Body of pancreas (tissue), 4 donors: Measurements from ENCODE around the gene ACTN1.

Experiments used
- POLR2A ChIP-seq, 3 donors: fragments of 450-650 bp; IDR thresholded peaks; one replicate each; pipeline ENCODE4 v1.6.1; 2016; ENCODE audit warnings: antibody characterized with exemption in 3 of 3, mild to moderate bottlenecking in 2 of 3
- TF ChIP-seq, protein P1 (sequence below), 7 experiments: fragments of 450-650 bp in 4 of 7; fragments of 200-600 bp in 3 of 7; sonication (generic) in 3 of 7; IDR thresholded peaks; one replicate each; pipeline ENCODE4 v1.5.1; 2016 to 2019; ENCODE audit warnings: antibody characterized with exemption in 7 of 7

DNA sequence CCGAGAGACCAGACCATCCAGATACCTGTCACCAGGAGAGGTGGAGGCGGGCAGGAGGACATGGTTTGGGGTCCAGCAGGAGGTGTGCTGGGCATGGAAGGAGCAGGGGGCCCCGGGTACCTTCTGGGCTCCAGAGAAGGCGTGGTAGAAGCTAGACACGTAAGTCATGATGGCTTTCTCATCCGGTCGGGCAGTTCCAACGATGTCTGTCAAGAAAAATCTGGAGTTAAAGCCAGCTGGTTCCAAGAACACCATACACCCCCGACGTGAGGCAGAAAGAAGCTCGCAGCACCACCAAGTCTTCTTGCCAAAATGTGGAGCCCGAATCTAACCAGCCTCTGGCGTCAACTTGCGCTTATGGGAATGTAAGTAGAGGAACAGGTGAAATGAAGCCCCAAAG lies 76.7 kb downstream of the ACTN1 start:
- TF ChIP-seq, protein P1, sequence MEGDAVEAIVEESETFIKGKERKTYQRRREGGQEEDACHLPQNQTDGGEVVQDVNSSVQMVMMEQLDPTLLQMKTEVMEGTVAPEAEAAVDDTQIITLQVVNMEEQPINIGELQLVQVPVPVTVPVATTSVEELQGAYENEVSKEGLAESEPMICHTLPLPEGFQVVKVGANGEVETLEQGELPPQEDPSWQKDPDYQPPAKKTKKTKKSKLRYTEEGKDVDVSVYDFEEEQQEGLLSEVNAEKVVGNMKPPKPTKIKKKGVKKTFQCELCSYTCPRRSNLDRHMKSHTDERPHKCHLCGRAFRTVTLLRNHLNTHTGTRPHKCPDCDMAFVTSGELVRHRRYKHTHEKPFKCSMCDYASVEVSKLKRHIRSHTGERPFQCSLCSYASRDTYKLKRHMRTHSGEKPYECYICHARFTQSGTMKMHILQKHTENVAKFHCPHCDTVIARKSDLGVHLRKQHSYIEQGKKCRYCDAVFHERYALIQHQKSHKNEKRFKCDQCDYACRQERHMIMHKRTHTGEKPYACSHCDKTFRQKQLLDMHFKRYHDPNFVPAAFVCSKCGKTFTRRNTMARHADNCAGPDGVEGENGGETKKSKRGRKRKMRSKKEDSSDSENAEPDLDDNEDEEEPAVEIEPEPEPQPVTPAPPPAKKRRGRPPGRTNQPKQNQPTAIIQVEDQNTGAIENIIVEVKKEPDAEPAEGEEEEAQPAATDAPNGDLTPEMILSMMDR (IDR thresholded peaks at IDR 0.05): no peak
- TF ChIP-seq POLR2A (IDR thresholded peaks at IDR 0.05): no peak
